NB4 (cell line): Measurements from ENCODE around the gene TNKS2.

Experiments used
- DNase-seq: peaks from one replicate; pipeline ENCODE4 v3.0.0; 2010; ENCODE audit warnings: low read depth
- H3K4me3 ChIP-seq: one replicate; pipeline ENCODE4 v1.5.1; 2011; ENCODE audit warnings: mild to moderate bottlenecking, low read depth, low read length, moderate library complexity
- CTCF ChIP-seq: IDR thresholded peaks from one replicate; pipeline ENCODE4 v1.5.1; 2012; ENCODE audit warnings: low read depth, low read length
- MAX ChIP-seq: IDR thresholded peaks from 2 replicates; pipeline ENCODE4 v1.6.1; 2011; ENCODE audit warnings: low read depth, low read length
- MYC ChIP-seq: IDR thresholded peaks from 2 replicates; pipeline ENCODE4 v1.6.1; 2011; ENCODE audit warnings: low read depth, low read length
- POLR2A ChIP-seq: IDR thresholded peaks from 2 replicates; pipeline ENCODE4 v1.6.1; 2011; ENCODE audit warnings: mild to moderate bottlenecking; ENCODE audit not compliant: insufficient read length; ENCODE audit errors: extremely low read depth

Gene TNKS2

GRCh38 chr10:91785830-91786229 is 12.4 kb upstream of the TNKS2 start:
- no peak overlapping the region for H3K4me3 ChIP-seq
- TF ChIP-seq MYC, result no peak
- no peak for TF ChIP-seq POLR2A
- no peak for TF ChIP-seq MAX
- no peak for TF ChIP-seq CTCF
- no peak for DNase-seq

- DNase-seq, result no peak
- TF ChIP-seq MYC (no peak), CTCF (no peak), POLR2A (no peak), MAX (no peak)
- H3K4me3 ChIP-seq, result no peak overlapping the region
Observed at GRCh38 chr10:91787258-91787657, 11.0 kb upstream of the TNKS2 start.

GRCh38 chr10:91787810-91788209 is 10.4 kb upstream of the TNKS2 start:
- TF ChIP-seq CTCF (no peak), MYC (no peak), POLR2A (no peak), MAX (no peak)
- no peak overlapping the region for H3K4me3 ChIP-seq
- no peak for DNase-seq

GRCh38 chr10:91788527-91788926 is 9.7 kb upstream of the TNKS2 start:
- DNase-seq, result no peak
- TF ChIP-seq MAX (no peak), CTCF (no peak), POLR2A (no peak), MYC (no peak)
- no peak overlapping the region for H3K4me3 ChIP-seq

- peak; percentile 45 for DNase-seq
- no peak for TF ChIP-seq CTCF
- no peak for TF ChIP-seq POLR2A
- no peak for TF ChIP-seq MAX
- TF ChIP-seq MYC, result no peak
- H3K4me3 ChIP-seq, result peak overlapping the region; percentile 93
Observed at GRCh38 chr10:91796331-91797047, 1.7 kb upstream of the TNKS2 start.
